EL (cell line): ENCODE data around the gene DOCK1.
A peak's percentile ranks its signal among the peaks of the same experiment; 100 is the strongest.

Experiments
- DNase-seq: peaks from one replicate; pipeline ENCODE4 v3.0.0-alpha.2; 2016

Gene DOCK1

DNA sequence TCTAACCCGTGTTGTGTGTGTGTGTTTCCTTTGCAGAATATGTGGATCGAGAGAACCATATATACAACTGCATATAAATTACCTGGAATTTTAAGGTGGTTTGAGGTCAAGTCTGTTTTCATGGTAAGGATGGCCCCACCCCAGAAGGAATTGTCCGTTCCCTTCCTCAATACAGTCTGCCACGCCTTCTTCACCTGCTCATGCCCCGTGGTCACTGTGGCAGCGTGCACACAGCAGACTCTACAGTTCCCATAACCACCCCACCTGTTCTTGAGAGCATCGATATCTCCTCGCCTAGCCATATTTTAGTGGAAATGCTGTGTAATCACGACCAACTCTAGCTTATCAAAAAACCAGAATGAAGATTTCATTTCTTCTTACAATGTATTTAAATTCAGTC lies 509.9 kb downstream of the DOCK1 start:
- no peak for DNase-seq

DNA sequence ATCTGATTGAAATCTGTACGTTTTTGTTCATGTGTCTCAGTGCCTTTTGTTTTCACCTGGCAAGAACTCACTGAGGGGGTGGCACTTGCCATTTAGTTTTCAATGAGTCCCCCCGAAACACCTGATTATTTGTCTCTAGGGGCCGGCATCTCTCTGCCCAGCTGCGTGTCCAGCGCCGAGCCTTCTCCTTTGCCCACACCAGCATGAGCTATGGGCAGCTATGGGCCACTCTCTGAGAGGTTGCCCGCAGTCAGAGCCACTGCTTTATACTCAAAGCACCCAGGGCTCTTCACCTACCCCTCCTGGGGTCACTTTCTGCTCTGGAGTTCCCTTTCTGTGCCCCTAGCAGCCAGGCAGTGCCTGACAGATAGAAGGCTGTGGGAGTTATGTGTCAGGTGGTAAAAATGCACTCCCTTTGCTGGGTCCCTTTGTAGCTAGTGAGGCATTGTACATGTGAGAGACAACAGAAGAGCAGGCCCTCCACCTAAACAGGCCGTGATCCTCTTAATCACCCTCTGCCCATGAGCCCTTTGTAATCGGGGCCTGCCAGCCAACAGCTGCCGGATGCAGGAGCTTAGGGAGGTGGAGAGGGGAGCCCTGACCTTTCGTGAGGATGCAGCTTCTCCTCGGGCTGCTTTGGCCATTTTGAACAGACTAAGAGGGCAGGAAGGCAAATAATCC lies 510.8 kb downstream of the DOCK1 start:
- DNase-seq: no peak

DNA sequence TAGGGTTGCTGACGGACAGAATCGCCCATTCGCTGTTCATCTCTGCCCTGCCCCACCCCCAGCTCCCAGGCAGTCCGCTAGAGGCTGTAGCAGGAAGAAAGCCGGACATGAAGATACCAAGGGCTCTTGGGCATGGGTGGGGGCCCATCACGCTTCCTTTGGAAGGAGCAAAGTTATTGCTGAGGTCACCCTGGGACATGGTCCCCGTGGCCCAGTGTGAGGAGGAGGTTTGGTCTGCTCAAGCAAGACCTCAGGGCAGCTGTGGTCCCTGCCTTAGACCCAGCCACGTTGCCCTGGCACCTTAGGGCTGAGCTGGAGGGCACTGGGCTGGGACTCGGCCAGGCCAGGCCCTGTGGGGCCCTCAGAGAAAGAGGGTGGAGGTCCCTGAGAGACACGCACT lies 511.8 kb downstream of the DOCK1 start:
- no peak for DNase-seq

DNA sequence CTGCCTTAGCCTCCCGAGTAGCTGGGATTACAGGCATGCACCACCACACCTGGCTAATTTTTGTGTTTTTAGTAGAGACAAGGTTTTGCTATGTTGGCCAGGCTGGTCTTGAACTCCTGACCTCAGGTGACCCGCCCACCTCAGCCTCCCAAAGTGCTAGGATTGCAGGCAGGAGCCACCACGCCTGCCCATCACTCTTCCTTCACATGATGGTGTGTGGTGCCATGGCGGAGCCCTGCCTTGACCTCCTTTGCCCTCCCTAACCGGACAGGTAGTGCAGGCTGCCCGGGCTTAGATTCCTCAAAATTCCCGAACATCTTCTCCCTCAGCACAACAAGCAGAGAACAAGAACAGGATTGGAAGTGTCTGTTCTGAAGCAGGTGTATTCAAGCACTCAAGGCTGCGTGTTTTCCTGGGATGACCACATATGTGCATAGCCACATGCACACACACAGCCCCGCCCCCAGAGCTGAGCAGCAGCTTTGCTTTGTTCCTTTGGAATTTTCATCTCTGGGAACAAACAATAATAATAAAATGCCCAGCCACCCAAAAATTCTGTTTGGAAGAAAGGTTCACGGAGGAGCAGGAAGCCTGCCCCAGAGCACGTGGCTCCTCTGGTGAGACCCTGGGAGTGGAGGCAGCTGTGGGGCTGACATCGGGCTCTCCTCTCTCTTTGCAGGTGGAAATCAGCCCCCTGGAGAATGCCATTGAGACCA lies 512.6 kb downstream of the DOCK1 start:
- DNase-seq: no peak

DNA sequence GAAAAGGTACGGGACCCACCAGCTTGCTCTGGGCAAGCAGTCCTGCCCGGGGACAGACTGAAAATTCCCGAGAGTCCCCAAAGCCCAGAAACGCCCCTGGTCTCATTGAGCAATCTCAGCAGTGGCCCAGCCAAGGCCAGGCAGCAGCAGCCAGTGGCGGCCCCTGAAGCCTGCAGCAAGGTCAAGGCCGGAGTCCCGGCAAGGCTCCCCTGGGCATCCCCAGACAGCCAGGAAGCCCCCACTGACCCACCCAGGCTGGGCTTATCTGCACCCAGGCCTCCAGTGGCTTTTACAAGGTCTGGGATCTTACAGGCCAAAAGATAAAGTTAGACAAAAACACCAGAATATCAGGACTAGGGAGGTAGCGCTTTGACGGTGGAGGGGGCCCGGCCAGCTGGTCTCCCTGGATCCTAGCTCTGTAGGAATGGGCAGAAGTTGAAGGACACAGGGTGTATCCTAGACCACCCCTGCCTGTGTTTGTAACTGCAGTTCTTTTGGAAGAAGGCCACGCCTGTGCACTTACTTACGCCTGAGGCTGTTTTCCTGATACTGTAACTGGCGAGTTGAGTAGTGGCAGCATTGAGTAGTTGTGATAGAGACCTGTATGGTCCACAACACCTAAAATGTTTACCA lies 513.4 kb downstream of the DOCK1 start:
- DNase-seq: no peak

DNA sequence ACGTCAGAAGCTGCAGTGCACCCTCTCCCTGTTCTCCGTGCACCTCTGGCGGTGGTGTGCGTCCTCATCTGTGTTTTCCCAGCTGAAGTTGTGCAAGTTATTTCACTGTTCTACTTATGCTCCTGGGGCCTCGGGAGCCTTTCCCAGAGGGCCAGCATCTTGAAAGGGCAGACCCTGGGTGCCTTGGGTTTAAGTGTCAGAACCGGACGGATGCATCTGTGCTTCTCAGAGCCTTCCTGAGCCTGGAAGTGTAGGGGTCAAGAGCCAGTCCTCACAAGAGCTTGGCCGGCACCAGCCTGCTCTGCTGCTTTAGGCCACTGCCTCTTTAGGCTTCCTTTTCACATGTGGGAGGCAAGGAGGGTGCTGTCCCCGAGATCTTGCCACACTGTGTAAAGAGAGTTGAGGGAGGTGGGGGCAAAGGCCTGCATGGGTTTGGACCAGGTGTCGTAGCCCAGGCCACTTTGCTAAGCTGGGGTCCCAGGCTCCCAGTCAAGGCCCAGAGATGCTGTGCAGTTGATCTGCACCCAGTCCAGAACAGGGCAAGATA lies 515.0 kb downstream of the DOCK1 start:
- no peak for DNase-seq

DNA sequence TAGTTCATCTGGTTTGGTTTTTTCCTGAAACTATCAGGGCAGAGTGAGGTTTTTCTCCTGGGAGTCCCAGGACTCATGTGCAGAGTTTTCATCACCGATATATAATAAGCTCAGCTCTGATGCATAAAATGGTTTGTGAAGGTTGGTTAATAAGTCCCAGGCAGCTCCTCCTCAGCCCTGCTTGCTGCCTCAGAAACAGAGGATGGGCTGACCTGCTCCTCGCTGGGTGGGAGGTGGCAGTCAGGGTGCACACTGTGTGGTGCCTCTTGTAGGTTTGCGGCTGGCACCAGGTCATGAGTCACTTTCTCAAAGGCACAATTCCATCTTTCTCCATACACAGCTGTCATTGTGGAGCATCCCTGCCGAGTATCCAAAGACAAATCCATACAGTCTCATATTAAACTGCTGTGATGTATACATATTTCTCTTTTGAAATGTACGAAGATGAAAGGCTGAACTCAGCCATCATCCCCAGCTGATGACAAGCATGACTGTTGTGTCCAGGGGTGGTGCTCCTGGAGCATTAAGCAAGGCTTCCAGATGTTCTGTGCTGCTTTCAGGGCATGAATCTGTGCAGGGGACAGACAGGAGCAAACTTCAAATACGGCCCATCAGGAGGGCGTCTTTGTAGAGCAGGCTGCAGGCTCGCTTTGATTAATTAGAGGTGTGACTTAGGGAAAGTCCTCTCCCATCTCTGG lies 518.1 kb downstream of the DOCK1 start:
- DNase-seq: no peak

DNA sequence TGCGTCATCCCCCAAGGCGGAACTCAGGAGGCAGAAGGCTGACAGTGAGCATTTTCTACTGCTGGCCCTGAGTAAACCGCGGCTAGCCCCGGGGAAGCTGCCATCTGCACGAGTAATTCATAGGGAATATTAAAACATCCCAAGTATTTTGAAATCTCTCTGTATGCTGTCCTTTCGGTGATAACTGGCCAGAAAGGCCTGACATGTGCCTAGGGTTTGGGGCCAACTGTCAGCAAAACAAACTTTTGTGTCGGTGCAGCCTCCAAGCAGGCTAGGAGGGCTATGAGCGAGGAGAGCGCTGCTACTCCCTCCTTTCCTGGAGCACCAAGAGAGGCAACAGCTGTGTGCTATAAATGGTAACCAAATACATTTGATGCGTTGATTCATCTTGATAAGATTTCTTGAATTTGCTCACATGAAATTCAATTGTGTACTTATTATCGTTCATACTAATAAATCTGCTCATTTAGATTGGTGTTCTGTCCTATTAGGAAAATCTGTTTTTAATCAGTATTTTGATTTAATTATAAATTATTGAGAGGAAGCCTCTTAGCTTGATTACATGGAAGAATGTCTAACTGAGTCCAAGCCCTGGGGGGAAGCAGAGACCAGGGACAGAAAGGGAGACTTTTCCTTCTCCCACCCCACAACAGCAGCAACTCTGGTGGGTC lies 519.5 kb downstream of the DOCK1 start:
- DNase-seq: peak; percentile 32

DNA sequence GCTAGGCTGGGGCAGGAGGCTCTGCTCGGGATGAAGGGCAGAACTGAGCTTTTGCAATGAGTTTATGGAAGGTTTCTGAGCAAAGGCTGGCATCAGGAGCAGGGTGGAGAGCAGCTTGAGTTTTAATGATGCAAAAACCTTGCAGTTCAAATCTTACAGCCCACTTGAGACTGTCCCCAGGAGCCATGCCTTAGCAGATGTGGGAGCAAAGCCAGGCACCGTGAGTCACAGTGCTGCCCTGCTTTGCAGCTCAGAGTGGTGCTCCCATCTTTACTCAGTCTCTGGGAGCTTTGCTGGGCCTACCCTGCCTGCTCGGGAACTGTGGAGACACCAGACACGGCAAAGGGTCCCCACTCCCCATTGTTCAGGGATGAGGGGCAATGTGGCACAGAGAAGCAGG lies 521.5 kb downstream of the DOCK1 start:
- no peak for DNase-seq

DNA sequence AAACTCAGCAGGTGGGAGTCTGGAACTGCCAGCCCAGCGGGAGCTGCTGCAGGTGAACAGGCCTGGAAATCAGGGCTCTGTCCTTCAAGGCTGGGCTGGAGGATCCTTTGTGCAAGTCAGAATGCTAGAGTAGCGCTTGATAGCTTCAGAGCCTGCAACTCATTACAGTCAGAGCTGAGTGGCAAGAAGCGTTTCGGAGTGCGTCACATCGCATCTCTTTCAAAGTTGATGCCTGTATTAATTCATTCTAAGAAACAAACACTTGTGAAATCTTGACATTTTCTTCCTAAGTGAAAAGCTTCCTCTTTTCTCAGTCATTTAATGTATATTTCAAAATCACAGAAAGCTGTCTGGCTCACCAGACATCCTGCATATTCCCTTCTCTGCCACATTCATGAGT lies 522.7 kb downstream of the DOCK1 start:
- no peak for DNase-seq

DNA sequence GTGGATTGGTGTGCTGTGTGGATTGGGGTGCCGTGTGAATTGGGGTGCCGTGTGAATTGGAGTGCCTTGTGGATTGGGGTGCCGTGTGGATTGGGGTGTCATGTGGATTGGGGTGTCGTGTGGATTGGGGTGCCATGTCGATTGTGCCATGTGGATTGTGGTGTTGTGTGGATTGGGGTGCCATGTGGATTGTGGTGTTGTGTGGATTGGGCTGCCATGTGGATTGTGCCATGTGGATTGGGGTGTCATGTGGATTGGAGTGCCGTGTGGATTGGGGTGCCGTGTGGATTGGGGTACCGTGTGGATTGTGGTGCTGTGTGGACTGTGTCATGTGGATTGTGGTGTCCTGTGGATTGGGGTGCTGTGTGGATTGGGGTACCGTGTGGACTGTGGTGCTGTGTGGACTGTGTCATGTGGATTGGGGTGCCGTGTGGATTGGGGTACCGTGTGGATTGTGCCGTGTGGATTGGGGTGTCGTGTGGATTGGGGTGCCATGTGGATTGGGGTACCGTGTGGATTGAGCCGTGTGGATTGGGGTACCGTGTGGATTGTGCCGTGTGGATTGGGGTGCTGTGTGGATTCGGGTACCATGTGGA lies 523.3 kb downstream of the DOCK1 start:
- no peak for DNase-seq

DNA sequence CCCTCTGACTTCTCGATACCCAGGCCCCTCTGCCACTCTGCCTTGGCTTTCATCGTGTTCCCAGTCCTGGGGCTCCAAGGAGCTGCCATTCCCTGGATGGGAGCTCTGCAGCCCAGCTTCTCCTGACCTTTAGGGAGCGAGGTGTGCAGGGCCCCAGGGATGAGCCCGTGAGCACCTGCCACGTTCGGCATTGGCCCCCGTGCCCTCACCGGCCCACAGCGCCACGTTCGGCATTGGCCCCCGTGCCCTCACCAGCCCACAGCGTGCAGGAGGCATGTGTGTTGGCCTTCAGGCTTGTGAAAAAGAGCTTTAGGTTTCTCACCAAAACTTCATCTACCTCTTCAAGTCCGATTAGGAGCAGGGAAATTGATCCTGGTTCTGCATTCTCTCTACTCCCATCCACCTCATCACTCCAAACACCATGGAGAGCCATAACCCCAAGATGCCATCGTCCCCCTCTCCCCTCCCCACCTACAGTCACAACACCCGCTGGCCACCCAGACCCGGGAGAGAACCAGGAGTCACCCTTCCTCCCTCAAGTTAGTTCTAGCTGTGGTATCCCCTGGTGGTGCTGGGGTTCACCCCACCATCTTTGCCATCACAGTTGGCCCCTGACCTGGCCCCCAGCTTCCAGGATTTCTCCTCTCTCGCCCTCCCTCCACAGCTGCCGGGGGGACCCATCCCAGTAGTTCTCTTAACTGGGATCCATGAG lies 524.5 kb downstream of the DOCK1 start:
- no peak for DNase-seq

DNA sequence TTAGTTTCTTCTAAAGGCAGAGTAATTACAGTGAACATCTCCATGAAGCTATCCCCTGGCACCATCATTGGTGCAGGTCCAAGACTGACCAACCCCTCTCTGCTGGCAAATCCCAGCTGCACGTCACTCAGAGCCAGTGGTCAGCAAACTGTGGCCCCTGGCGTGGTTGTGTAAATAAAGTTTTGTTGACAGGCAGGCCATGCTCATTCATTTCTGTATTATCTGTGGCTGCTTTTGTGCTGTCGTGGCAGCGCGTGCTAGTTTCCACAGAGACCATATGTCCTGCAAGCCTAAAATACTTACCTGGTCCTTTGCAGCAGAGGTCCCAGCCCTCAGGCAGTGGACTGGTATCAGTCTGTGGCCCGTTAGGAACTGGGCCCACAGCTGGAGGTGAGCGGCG lies 526.3 kb downstream of the DOCK1 start:
- no peak for DNase-seq

DNA sequence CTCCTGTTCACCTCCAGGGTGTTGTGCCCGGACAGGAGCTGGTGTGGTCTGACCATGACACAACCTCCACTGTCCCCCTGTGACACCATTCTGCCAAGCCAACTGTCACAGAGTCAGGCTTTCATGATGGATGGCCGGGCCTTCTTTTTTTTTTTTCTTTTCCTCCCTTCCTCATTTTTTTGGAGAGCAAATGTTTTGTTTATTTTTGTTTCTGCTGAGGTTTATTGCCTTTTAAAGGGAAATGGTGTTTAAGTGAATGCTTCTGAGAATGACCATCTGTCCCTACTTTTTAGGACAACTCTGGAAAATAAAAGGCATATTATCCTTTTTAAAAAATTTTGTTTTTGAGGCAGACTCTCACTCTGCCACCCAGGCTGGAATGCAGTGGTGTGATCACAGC lies 528.8 kb downstream of the DOCK1 start:
- no peak for DNase-seq

DNA sequence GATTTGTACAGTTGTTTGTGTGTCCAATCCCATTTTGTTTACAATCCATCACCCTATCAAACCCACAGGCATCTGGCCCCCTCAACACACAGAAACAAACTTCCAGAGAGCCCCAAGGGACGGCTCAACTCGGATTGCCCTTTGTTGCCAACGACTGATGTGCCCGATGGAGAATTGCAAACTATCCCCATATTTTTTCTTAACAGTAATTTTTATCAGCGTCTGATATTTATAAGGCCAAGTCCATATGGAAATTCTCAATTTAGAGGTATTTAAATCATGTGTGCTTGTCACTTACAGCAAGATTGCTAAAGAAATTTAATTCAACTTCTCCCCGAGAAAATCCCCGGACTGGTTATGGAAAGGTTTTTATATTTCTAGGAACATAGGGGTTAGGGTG lies 530.0 kb downstream of the DOCK1 start:
- no peak for DNase-seq

DNA sequence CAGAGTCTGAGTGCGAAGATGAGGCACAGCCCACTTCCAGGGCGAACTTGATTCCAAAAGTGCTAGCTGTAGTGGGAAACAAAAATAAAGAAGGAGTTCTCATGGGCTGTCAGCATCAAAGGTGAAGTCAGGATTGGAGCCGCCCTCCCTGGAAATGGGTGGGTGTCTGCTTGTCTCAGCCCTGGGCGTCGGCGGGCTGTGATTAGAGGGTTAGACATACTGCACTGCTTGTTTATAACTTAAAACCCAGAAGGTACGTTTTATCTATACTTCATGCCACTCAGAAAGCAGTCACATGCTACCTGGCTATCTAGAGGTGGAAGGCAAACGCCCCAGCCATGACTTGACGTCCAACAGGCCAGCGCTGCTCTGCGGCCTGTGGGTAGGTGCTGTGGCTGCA lies 535.1 kb downstream of the DOCK1 start:
- no peak for DNase-seq

DNA sequence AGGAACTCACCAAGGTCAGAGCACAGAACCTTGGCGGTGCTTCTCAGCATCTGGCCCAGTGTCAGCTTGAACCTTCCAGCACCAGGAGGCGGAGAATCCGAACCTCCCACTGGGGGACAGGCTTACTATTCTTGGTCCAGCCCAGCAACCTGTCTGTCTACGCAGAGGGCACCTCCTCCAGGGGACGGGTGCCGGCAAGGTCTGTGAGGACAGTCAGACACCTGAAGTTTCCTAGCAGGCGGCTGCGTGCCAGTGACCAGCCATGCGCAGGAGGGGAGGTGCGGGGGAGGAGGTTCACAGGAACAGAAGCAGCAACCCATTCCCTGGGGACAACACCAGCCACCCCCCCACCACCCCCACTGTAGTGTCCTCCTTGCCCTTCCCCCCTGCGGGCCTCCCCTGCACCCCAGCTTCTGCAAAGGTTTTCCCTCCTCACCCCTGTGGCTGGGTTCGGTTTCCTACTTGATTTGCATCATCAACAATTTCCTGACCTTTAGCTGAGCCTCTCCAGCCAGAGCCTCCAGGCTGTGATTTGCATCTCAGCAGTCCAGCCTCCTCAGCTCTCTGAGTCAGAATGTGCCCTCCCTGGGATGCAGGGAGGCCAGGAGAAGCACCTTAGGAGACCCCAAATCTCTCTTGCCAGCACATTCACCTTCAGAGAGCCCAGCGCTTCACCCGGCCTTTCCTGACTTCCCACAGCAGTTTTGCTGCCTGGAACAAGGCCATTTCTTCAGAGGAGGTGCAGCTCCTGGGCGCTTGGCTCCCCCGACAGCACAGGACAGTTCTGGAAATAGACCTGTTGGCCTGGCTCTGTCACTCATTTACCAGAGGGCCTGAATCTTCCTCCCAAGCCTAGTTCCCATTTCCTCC lies 536.4 kb downstream of the DOCK1 start:
- DNase-seq: no peak

DNA sequence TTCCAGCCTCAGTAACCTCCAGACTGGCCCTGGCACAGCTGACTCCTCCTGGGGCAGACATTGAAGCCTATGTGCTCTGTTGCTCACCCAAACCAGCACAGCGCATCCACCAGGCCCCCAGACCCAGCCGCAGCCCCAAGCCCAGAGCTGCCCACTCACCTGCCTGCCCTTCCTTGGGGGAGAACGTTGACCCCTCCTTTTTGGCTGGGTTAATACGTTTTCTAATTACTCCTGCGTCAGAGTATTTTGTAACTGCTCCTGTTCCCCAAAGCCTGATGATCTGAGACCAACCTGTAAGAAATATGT lies 536.9 kb downstream of the DOCK1 start:
- no peak for DNase-seq

DNA sequence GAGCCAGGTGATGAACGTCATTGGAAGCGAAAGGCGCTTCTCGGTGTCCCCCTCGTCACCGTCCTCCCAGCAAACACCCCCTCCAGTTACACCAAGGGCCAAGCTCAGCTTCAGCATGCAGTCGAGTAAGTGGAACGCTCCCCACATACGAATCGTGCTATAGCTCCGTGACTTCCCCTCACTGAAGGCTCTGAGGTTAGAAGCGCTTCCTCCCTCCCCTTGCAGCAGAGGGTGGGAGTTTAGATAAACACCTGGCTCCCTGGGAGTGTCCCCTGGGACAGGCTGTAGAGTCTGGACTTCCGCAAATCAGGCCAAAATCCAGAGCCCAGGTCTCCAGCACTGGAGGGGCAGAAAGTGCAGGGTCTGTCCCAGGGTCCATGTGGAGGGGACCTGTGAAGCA lies 538.9 kb downstream of the DOCK1 start:
- no peak for DNase-seq

DNA sequence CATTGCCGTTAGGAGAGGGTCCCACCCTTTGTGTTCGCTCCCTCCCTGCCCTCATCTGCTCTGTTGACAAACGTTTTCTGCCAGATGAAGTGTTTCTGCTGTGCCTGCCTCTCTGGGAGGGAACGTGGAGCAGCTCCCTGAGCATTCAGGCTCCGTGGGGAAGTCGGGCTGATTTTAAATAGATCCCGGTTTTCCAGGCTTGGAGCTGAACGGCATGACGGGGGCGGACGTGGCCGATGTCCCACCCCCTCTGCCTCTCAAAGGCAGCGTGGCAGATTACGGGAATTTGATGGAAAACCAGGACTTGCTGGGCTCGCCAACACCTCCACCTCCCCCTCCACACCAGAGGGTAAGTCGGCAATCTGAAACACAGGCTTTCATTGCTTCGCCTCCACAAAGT lies 542.0 kb downstream of the DOCK1 start:
- DNase-seq: no peak

DNA sequence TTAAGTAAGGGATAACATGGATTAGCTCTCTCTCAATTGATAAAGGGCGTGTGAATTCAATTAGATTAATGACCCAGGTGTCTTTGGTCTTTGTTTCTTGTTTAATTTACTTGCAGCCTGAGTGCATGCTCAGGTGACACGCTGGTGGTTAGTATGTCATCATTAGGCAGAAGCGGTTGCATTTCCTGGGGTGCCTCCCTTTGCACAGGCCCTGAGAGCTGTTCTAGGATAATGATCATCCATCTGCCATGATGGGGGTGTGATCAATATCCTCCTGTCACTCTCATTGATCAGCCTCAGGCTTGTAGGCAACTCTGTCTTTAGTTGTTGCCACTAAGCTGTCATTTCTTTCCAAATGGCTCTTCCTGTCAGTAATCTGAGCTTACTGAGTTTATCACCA lies 544.3 kb downstream of the DOCK1 start:
- no peak for DNase-seq
